ENCODE data around the gene GOLGB1. TPM values are rescaled to one million over a fixed set of nuclear protein-coding genes. Genes with fewer than 3 reads are reported as not detected.

Gene GOLGB1
- total and polyA plus RNA-seq, 2 donors (not counting 3 experiments of a cell fraction or from before 2014, with no cell fraction given) = 7.4 to 42.7 TPM

DNA sequence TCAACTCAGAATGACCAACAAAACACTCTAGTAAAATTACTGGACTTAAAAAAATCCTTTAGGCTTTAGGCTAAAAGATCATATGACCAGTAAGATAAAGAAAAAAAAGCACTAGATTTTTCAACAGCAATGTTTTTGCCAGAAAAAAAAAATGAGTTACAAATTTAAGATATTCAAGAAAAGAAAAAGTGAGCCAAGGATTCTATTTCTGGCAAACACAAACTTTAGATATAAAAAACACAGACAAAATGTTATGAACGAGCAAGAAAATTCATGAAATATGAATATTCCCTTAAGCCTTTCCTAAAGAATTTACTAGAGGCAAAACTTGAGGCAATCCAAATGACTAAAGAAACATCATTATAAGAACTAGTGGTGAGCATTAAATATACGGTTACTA is 8.6 kb downstream of the GOLGB1 start:
- no TSS peak for BruUV-seq (replicated peaks)
- peaks cover 3% of the 10 kb centered on the region for H3K9me1 ChIP-seq (replicated peaks; ENCODE audit: control insufficient read depth, extremely low read depth, insufficient read depth, low read length)
- DNase-seq (ENCODE audit: low read depth, low spot score) (no peak), FAIRE-seq (no peak)
- no peaks in the 10 kb centered on the region for H3K9me3 ChIP-seq (replicated peaks; ENCODE audit: control insufficient read depth, insufficient read depth, low read length)
- TF ChIP-seq, protein P1, sequence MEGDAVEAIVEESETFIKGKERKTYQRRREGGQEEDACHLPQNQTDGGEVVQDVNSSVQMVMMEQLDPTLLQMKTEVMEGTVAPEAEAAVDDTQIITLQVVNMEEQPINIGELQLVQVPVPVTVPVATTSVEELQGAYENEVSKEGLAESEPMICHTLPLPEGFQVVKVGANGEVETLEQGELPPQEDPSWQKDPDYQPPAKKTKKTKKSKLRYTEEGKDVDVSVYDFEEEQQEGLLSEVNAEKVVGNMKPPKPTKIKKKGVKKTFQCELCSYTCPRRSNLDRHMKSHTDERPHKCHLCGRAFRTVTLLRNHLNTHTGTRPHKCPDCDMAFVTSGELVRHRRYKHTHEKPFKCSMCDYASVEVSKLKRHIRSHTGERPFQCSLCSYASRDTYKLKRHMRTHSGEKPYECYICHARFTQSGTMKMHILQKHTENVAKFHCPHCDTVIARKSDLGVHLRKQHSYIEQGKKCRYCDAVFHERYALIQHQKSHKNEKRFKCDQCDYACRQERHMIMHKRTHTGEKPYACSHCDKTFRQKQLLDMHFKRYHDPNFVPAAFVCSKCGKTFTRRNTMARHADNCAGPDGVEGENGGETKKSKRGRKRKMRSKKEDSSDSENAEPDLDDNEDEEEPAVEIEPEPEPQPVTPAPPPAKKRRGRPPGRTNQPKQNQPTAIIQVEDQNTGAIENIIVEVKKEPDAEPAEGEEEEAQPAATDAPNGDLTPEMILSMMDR (IDR thresholded peaks at IDR 0.05; ENCODE audit: extremely low read depth in 1 of 2, insufficient read depth in 1 of 2, low read depth in 1 of 2, low read length in 2 of 2) = no peak
- TF ChIP-seq POLR2A (IDR thresholded peaks at IDR 0.05; ENCODE audit: low read depth, low read length) (no peak), POLR2AphosphoS5 (IDR thresholded peaks at IDR 0.05; ENCODE audit: insufficient read depth, low read depth, low read length) (no peak), MYC (IDR thresholded peaks at IDR 0.05; ENCODE audit: low read depth, low read length) (no peak), EZH2 (IDR thresholded peaks at IDR 0.05; ENCODE audit: borderline replicate concordance, low read depth, low read length, severe bottlenecking) (no peak), GATA2 (IDR thresholded peaks at IDR 0.05; ENCODE audit: insufficient read depth, insufficient read length, low read depth, low read length) (no peak), MAX (IDR thresholded peaks at IDR 0.05; ENCODE audit: insufficient read depth, insufficient read length) (no peak), FOS (IDR thresholded peaks at IDR 0.05; ENCODE audit: borderline replicate concordance, insufficient read depth, low read length) (no peak), JUN (IDR thresholded peaks at IDR 0.05; ENCODE audit: borderline replicate concordance, insufficient read depth, insufficient read length, low read depth) (no peak)
- H3K9ac ChIP-seq (replicated peaks; ENCODE audit: extremely low read depth, insufficient read depth, low read length) = no peak overlapping the region
- intact Hi-C loops (cut with micrococcal nuclease) (no loop called here), dilution Hi-C loops (cut with MboI; ENCODE audit: extremely low pct_ligation_motif_present, low sequenced_read_pairs) (no loop called here)
- no peak overlapping the region for H3K4me3 ChIP-seq (replicated peaks in 1 of 3; ENCODE audit: insufficient read depth in 1 of 3, low read depth in 1 of 3, low read length in 3 of 3)
- no peak overlapping the region for H3K27ac ChIP-seq (ENCODE audit: insufficient read depth, low read depth, low read length)
- no peaks in the 10 kb centered on the region for H3K27me3 ChIP-seq (ENCODE audit: control insufficient read depth in 2 of 2, insufficient read depth in 2 of 2, low read length in 2 of 2)
- H3K4me2 ChIP-seq (ENCODE audit: insufficient read depth, low read length) = no peak overlapping the region
- H2AFZ ChIP-seq (ENCODE audit: low read depth, low read length) = no peak overlapping the region
- peaks cover 6% of the 10 kb centered on the region for H4K20me1 ChIP-seq (replicated peaks; ENCODE audit: control insufficient read depth, extremely low read depth, insufficient read depth, low read length)
- no peaks in the 10 kb centered on the region for H3K36me3 ChIP-seq (ENCODE audit: control insufficient read depth in 2 of 2, extremely low read depth in 1 of 2, insufficient read depth in 2 of 2, low read length in 2 of 2)
- H3K4me1 ChIP-seq (ENCODE audit: control insufficient read depth, extremely low read depth, insufficient read depth, low read length) = no peaks in the 10 kb centered on the region
- H3K79me2 ChIP-seq (ENCODE audit: control insufficient read depth, insufficient read depth, low read length) = peaks cover 53% of the 10 kb centered on the region
- ChIA-PET POLR2A (no interaction called here), CTCF (no interaction called here)
